ENCODE results near the gene TPD52L1. TPM values are rescaled to one million over a fixed set of nuclear protein-coding genes. Genes with fewer than 3 reads are reported as not detected.
"Not testable (repeated sequence)": the region's sequence is repeated elsewhere in the genome, so short reads cannot be mapped to it uniquely, and the experiment has no call there.

Gene TPD52L1
- polyA plus RNA-seq, 1 donor: 92.7 TPM

GRCh38 chr6:125129354-125129753 lies 24.2 kb upstream of the TPD52L1 start:
- no peak for DNase-seq

GRCh38 chr6:125132058-125132457 lies 21.5 kb upstream of the TPD52L1 start:
- no peak for DNase-seq

- DNase-seq: no peak
These were observed 17.2 kb upstream of the TPD52L1 start for GRCh38 chr6:125136378-125136777.

- no peak for DNase-seq
These were observed 15.5 kb upstream of the TPD52L1 start for GRCh38 chr6:125138083-125138482.

- no peak for DNase-seq
These were observed 12.8 kb upstream of the TPD52L1 start for GRCh38 chr6:125140808-125141207.

GRCh38 chr6:125142618-125143017 lies 11.0 kb upstream of the TPD52L1 start:
- DNase-seq: no peak

- no peak for DNase-seq
These were observed 8.8 kb upstream of the TPD52L1 start for GRCh38 chr6:125144822-125145221.

- DNase-seq: peak; percentile 19
These were observed 4.1 kb upstream of the TPD52L1 start for GRCh38 chr6:125149256-125150144.

- no peak for DNase-seq
These were observed 1.9 kb upstream of the TPD52L1 start for GRCh38 chr6:125151700-125152099.

- peak; percentile 20 for DNase-seq
These were observed 666 bp downstream of the TPD52L1 start for GRCh38 chr6:125154118-125154760.

GRCh38 chr6:125154761-125155135 lies 1.2 kb downstream of the TPD52L1 start:
- DNase-seq: peak; percentile 14

- DNase-seq: no peak
These were observed 1.8 kb downstream of the TPD52L1 start for GRCh38 chr6:125155344-125155743.

GRCh38 chr6:125156496-125156895 lies 2.9 kb downstream of the TPD52L1 start:
- no peak for DNase-seq

GRCh38 chr6:125157280-125157679 lies 3.7 kb downstream of the TPD52L1 start:
- DNase-seq: no peak

- DNase-seq: no peak
These were observed 4.2 kb downstream of the TPD52L1 start for GRCh38 chr6:125157725-125158124.

GRCh38 chr6:125163339-125163738 lies 9.8 kb downstream of the TPD52L1 start:
- not testable (repeated sequence) for DNase-seq

- no peak for DNase-seq
These were observed 10.2 kb downstream of the TPD52L1 start for GRCh38 chr6:125163811-125164210.

- no peak for DNase-seq
These were observed 11.1 kb downstream of the TPD52L1 start for GRCh38 chr6:125164696-125165095.

GRCh38 chr6:125165256-125165655 lies 11.7 kb downstream of the TPD52L1 start:
- DNase-seq: no peak

GRCh38 chr6:125165776-125166175 lies 12.2 kb downstream of the TPD52L1 start:
- no peak for DNase-seq

- no peak for DNase-seq
These were observed 13.1 kb downstream of the TPD52L1 start for GRCh38 chr6:125166711-125167110.

GRCh38 chr6:125167579-125167978 lies 14.0 kb downstream of the TPD52L1 start:
- no peak for DNase-seq

GRCh38 chr6:125169058-125169457 lies 15.5 kb downstream of the TPD52L1 start:
- DNase-seq: no peak

- DNase-seq: no peak
These were observed 15.9 kb downstream of the TPD52L1 start for GRCh38 chr6:125169522-125169921.
